Limb (tissue), 2 donors: ENCODE data around the gene ACTC1.

ENCODE experiments used
- DNase-seq, 2 donors: peaks; one replicate each; pipeline ENCODE4 v3.0.0-alpha.2; 2016; ENCODE audit errors: extremely low spot score in 2 of 2

ACTC1 gene

DNA sequence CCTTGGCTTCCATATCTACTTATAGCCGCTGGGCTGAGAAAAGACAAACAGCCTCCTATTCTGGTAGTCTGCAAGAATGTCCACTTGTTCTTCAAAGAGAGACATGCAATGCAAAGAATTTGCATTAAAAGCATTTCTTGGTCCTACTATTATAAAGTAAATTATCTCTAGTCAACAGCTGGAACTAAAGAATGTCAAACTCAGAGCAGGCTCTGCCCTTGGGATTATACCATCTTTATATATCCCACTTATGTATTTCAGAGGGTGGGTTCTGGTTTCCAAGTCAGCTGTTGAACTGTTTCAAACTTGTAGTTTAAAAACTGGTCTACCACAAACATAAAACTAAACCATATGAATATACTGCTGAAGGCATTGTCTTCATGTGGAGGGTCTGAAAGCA is 7.0 kb upstream of the ACTC1 start:
- peak in 1 of 2 donors; percentile 50 for DNase-seq

DNA sequence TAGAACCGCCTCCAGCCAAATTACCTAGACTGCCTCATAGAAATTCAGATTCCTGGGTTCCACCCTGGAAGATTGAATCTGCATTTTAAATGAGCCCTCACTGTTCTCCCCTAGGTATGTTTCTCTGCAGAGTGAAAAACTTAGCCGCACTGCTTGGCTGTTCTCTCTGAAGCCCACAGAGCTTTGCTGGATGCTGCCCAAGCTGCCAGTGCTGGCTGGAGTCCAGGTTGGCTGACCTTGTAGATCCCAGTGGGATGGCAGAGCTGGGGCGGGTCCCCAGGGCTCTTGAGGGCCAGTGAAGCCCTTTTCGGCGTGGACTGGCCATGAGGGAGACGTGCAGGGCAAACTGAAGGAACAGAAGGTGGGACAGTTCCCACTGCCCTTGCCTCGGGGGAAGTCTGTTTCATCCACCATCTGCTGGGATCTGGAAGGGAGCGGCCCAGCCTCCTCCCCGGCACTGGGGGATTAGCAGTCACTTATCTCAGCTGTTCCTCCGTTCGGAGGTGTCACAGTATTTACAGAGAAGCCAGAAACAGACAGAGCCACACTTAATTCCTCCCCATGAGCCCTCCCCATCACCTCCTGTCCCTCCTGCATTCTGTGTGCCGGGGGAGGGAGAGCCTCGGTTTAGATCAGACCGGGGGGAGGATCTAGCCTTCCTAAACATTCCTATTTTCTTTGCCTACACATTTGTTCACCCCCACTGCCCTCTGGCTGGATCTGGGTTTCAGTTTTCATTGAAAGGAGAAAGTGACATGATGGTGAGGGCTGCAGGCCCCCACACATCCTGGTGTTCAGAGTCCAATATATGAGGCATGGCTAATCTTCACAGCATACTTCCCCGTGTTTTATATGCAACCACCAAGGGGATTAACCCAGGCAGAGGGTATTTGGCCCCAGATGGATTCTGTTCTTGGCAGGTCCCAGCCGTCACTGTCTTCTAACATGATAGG is 4.1 kb upstream of the ACTC1 start:
- peak; percentile 69 for DNase-seq

DNA sequence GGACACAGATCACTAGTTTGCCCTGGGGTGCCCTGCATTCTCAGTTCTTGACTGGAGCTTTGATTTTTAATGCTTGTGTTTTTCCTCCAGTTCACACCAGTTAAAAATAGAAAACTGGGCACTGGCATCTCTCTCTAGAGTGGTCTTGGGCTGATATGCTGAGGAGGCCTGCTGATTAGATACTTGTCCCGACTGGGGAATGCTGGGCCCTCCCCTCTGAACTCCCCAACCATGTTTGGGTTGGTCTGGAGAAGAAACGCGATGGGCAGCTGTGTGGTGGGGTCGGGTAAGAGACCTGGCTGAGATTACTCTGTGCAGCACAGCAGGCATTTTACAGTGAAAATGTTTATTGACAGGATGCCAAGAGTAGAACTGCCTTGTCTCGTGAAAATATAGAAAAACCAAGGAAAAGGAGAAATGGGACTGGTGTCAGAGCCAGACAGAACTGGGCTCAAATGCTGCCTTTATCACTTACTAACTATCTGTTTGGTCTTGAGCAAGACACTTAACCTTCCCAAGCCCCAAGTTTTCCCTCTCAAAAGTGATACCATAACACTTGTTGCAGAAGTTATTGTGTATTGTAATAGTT is 1.6 kb upstream of the ACTC1 start:
- DNase-seq, result no peak

GRCh38 chr15:34794590-34795206 is 651 bp downstream of the ACTC1 start:
- DNase-seq, result no peak

DNA sequence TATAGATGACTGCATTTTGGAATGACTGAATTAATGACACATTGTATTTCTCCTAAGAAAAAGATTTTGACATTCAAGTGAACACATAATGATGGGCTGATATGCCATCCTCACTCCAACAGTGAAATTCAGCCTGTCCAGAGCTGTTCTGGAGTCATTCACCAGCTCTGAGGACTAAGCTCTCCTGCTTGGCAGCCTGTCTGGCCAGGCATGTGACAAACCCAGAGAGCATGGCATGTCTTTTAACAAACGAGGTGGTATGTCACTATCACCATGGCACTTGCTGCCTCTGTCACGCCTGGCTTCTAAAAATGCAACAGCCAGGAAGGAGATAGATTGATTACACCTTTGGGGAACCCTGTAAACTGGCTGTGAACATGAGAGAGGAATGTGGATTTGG is 1.4 kb downstream of the ACTC1 start:
- no peak for DNase-seq

DNA sequence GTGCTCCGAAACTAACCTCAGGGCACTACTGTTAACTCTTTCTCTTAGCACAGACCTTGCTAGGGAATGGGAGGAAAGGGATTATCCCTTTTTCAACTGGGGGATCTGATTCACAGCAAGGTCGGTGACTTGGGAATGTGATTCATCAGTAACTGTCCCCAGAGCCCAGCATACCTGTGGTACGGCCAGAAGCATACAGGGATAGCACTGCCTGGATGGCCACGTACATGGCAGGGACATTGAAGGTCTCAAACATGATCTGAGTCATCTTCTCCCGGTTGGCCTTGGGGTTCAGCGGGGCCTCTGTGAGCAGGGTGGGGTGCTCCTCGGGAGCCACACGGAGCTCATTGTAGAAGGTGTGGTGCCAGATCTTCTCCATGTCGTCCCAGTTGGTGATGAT is 2.3 kb downstream of the ACTC1 start:
- no peak for DNase-seq

GRCh38 chr15:34791701-34792100 is 3.6 kb downstream of the ACTC1 start:
- no peak for DNase-seq

DNA sequence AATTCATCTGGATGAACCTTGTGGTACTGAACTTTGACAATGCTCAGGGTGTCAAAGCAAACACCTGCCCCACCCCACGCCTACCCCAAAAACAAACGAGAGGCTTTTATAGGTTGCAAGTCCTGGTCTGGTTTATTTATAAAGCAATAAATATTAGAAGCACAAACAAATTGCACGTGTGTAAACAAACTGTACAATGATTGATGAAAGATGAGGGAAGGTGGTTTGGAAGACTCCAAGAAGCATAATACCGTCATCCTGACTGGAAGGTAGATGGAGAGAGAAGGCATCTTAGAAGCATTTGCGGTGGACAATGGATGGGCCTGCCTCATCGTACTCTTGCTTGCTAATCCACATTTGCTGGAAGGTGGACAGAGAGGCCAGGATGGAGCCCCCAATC is 5.2 kb downstream of the ACTC1 start:
- no peak for DNase-seq

GRCh38 chr15:34789326-34789725 is 6.0 kb downstream of the ACTC1 start:
- DNase-seq, result no peak

DNA sequence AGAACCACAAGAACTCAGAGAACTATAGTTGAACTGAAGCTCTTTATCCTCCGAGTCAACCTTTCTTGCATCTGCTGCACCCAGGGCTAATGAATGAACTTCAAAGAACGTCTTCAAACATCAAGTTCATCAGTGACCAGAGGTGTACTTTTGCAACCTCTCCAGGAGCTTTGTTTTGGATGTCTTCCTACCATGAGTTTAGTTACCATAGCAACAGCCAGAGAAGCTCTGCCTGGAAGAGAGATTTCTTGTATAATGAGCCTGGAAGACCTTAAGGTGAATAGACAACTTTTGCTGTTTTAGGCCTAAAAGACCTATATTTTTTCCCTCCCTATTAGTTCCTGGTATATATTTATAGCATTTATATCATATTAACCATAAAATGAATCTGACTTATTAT is 9.1 kb downstream of the ACTC1 start:
- DNase-seq, result no peak

DNA sequence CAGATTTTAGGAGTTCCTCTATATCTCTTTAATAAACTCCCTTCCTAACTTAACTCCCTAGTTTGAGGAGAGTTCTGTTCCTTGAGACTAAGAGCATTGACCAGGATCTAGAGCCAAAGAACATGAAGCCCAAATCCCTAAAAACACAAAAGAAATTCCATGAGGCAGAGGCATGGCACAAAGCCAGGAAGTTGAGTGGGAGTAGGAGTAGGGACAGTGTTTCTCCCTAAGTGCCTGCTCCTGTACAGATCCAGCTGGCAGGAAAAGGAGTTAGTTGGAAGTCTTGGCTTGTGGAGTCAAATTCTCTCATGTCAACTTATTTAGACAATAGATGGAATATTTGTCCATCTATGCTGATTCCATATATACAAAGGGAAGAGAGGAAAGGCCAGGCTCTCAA is 11.4 kb downstream of the ACTC1 start:
- no peak for DNase-seq

GRCh38 chr15:34783431-34783830 is 11.9 kb downstream of the ACTC1 start:
- no peak for DNase-seq

GRCh38 chr15:34782901-34783300 is 12.4 kb downstream of the ACTC1 start:
- no peak for DNase-seq

DNA sequence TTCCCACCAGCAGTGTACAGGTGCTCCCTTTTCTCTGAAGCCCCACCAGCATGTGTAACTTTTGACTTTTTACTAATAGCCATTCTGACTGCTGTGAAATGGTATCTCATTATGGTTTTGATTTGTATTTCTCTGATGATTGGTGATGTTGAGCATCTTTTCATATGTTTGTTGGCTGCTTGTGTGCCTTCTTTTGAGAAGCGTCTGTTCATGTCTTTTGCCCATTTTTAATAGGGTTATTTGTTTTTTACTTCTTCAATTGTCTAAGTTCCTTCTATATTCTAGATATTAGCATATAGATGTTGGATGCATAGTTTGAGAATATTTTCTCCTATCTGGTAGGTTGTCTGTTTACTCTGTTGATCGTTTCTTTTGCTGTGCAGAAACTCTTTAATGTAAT is 14.6 kb downstream of the ACTC1 start:
- no peak for DNase-seq

- DNase-seq, result no peak
Observed at GRCh38 chr15:34776606-34777105, 18.7 kb downstream of the ACTC1 start.

DNA sequence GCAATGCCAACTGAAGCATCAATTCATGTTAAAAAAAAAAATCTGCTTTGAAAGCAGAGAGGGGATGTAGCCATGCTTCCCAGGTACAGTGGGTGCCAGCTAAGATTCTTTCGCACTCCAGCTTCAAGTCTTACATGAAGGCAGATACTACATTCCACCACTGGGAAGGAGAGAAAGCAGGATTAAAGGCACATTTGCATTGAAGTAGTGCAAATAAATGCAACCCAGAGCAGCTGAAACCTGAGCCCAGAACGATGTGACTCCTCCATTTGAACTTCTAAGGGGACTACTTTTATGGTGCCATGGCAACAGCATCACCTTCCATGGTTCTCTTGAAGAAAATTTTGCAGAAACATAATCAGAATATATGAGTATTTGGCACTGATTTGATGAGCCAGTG is 21.4 kb downstream of the ACTC1 start:
- no peak for DNase-seq

- DNase-seq, result no peak
Observed at GRCh38 chr15:34773013-34773412, 22.3 kb downstream of the ACTC1 start.

DNA sequence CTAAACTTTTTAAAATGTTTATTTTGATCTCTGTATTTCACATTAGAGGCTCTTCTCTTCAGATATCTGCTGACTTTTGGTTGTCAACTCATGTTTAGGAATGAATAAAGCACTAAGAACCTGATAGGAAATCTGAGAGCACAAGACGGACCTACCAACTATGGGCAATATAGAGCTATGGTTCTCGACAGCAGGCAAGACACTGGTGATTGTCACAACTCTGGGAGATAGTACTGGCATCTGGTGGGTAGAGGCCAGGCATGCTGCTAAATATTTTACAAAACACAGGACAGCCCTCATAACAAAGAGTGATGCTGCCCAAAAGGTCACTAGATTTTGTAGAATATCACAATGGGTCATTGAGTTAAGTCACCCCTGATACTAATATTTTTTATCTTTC is 23.0 kb downstream of the ACTC1 start:
- no peak for DNase-seq

DNA sequence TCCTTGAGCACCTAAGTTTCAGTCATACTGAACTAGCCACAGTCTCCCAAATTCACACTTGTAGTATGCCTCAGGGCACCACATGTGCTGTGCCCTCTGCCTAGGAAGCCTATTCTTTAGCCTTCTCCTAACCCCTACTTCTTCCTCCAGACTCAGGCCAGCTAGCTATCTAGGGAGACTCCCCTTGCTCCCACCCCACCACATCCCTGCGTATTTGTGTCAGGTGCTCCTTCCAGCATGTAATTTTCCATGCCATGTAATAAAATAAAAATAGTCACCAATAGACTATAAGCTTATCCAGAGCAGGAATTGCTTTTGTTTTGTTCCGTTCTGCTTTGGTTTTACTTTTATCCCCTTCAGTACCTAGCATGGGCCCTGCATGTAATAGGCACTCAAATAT is 25.6 kb downstream of the ACTC1 start:
- no peak for DNase-seq

- no peak for DNase-seq
Observed at GRCh38 chr15:34768530-34768929, 26.8 kb downstream of the ACTC1 start.

DNA sequence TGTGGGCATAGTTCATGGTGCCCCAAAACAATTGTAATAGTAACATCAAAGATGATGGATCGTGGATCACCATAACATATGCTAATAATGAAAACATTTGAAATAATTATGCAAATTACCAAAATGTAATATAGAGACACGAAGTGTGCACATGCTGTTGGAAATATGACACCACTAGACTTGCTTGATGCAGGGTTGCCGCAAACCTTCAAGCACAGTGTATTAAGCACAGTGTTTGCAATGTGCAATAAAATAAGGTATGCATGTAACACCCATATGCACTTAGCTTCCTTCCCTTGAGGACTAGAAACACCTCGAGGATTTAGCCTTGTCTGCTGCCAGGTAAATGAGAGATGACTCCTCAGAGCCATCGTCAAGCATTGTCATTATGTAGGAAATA is 29.6 kb downstream of the ACTC1 start:
- no peak for DNase-seq

GRCh38 chr15:34760909-34761308 is 34.4 kb downstream of the ACTC1 start:
- no peak for DNase-seq
